GM12878 (cell line): ENCODE measurements around the gene AMPD3. TPM values are rescaled to one million over a fixed set of nuclear protein-coding genes. Genes with fewer than 3 reads are reported as not detected.

Experiments used
- ATAC-seq: fragments of 200-7000 bp; cut with Tn5 transposase; 3 replicates; pipeline ENCODE4 v1.9.1; 2020; ENCODE audit warnings: mild to moderate bottlenecking, moderate library complexity
- BruUV-seq: library from RNA; stranded (reverse); fragments of 400-500 nt; replicated peaks from 2 replicates; lab custom pipeline; 2021; lab: Mats Ljungman, UMichigan
- CTCF ChIA-PET: fragments of 300-600 bp; sonication (Branson Sonifier 250); formaldehyde crosslinking; extraction: SDS; loops from one replicate; lab custom pipeline; 2021; ENCODE audit warnings: inconsistent platforms; lab: Yijun Ruan, JAX
- POLR2A ChIA-PET: fragments of 350-600 bp; formaldehyde crosslinking; extraction: SDS; loops from one replicate; lab custom pipeline; 2021; ENCODE audit warnings: inconsistent platforms; lab: Charles Lee
- RAD21 ChIA-PET: fragments of 300-600 bp; sonication (Branson Sonifier 250); formaldehyde crosslinking; loops from one replicate; lab custom pipeline; 2023; ENCODE audit warnings: antibody characterized with exemption; ENCODE audit not compliant: unreplicated experiment; lab: Charles Lee
- SMC1A ChIA-PET: fragments of 300-600 bp; sonication (Branson Sonifier 250); formaldehyde crosslinking; loops from one replicate; lab custom pipeline; 2023; ENCODE audit not compliant: unreplicated experiment, uncharacterized antibody; lab: Charles Lee
- DNase-seq: peaks from one replicate; pipeline ENCODE4 v3.0.0-alpha.2; 2011; ENCODE audit warnings: low read depth, low spot score
- FAIRE-seq: peaks from 3 replicates; lab custom pipeline; 2011; peaks lifted over from hg19 to GRCh38; lab: Jason Lieb, UNC
- H2AFZ ChIP-seq: 2 replicates; pipeline ENCODE4 v1.6.0; 2011; ENCODE audit warnings: low read depth, low read length, control low read depth; ENCODE audit not compliant: control insufficient read depth
- H3K27ac ChIP-seq: 2 replicates; pipeline ENCODE4 v1.5.1; 2011; ENCODE audit warnings: control low read depth; ENCODE audit not compliant: control insufficient read depth, insufficient read depth
- H3K27me3 ChIP-seq, 2 experiments: replicated peaks in 1 of 2; 2 replicates each; pipeline versions ENCODE4 v1.6.0 to v1.6.1; 2011; ENCODE audit warnings: low read length in 1 of 2; ENCODE audit not compliant: control insufficient read depth in 2 of 2, insufficient read depth in 2 of 2
- H3K36me3 ChIP-seq, 2 experiments: 2 replicates each; pipeline ENCODE4 v1.5.1; 2011; ENCODE audit warnings: low read length in 1 of 2; ENCODE audit not compliant: control insufficient read depth in 2 of 2, insufficient read depth in 2 of 2
- H3K4me1 ChIP-seq: 2 replicates; pipeline ENCODE4 v1.6.1; 2011; ENCODE audit warnings: mild to moderate bottlenecking, low read length, moderate library complexity, mixed read lengths; ENCODE audit not compliant: control insufficient read depth, insufficient read depth
- H3K4me2 ChIP-seq: 2 replicates; pipeline ENCODE4 v1.6.0; 2011; ENCODE audit warnings: control low read depth; ENCODE audit not compliant: control insufficient read depth, insufficient read depth
- H3K4me3 ChIP-seq: fragments of 200-600 bp; sonication (generic); 2 replicates; pipeline ENCODE4 v1.5.1; 2016
- H3K79me2 ChIP-seq: 2 replicates; pipeline ENCODE4 v1.6.0; 2011; ENCODE audit warnings: low read length; ENCODE audit not compliant: control insufficient read depth, insufficient read depth
- H3K9ac ChIP-seq: 2 replicates; pipeline ENCODE4 v1.8.0; 2011; ENCODE audit warnings: low read length, control low read depth, mixed read lengths; ENCODE audit not compliant: control insufficient read depth, insufficient read depth
- H3K9me3 ChIP-seq: replicated peaks from 3 replicates; pipeline ENCODE4 v1.5.1; 2011; ENCODE audit warnings: mild to moderate bottlenecking, low read length; ENCODE audit not compliant: control insufficient read depth, insufficient read depth
- H4K20me1 ChIP-seq: 2 replicates; pipeline ENCODE4 v1.6.0; 2011; ENCODE audit not compliant: control insufficient read depth, insufficient read depth
- CHD1 ChIP-seq: IDR thresholded peaks from 2 replicates; pipeline ENCODE4 v1.6.1; 2012; ENCODE audit warnings: low read depth, low read length, improper control_type of control experiment
- EGR1 ChIP-seq, 2 experiments: IDR thresholded peaks; 1 replicate in 1 of 2; 2 replicates in 1 of 2; pipeline ENCODE4 v1.6.1; 2011 to 2012; ENCODE audit warnings: low read depth in 2 of 2, low read length in 2 of 2, borderline replicate concordance in 1 of 2, mild to moderate bottlenecking in 1 of 2, moderate library complexity in 1 of 2
- HCFC1 ChIP-seq: fragments of 150-350 bp; IDR thresholded peaks from 2 replicates; pipeline ENCODE4 v1.6.1; 2014; ENCODE audit warnings: low read length
- HDAC6 ChIP-seq: fragments of 200-600 bp; sonication (generic); IDR thresholded peaks from one replicate; pipeline ENCODE4 v1.8.0; 2017; ENCODE audit warnings: antibody characterized with exemption; ENCODE audit not compliant: unreplicated experiment
- IKZF1 ChIP-seq: fragments of 450-650 bp; conservative IDR thresholded peaks from 2 replicates; pipeline ENCODE4 v1.6.1; 2017; ENCODE audit warnings: antibody characterized with exemption, mild to moderate bottlenecking
- KAT2A ChIP-seq: conservative IDR thresholded peaks from 2 replicates; pipeline ENCODE4 v1.6.1; 2011; ENCODE audit warnings: low read depth, low read length; ENCODE audit not compliant: control insufficient read depth
- KDM1A ChIP-seq: fragments of 200-600 bp; sonication (generic); IDR thresholded peaks from 2 replicates; pipeline ENCODE4 v1.6.1; 2016; ENCODE audit warnings: borderline replicate concordance
- MEF2B ChIP-seq: fragments of 450-650 bp; IDR thresholded peaks from 2 replicates; pipeline ENCODE4 v1.6.1; 2018; ENCODE audit warnings: mild to moderate bottlenecking, moderate library complexity; ENCODE audit not compliant: partially characterized antibody, poor library complexity, severe bottlenecking
- MTA2 ChIP-seq: fragments of 450-650 bp; IDR thresholded peaks from 2 replicates; pipeline ENCODE4 v1.6.1; 2016; ENCODE audit warnings: low read depth, mild to moderate bottlenecking, moderate library complexity
- POU2F2 ChIP-seq: IDR thresholded peaks from 3 replicates; pipeline ENCODE4 v1.6.1; 2011; ENCODE audit warnings: low read depth, mild to moderate bottlenecking, low read length, borderline replicate concordance
- REST ChIP-seq: IDR thresholded peaks from 2 replicates; pipeline ENCODE4 v1.6.1; 2012; ENCODE audit warnings: mild to moderate bottlenecking, low read depth, low read length
- SIN3A ChIP-seq: IDR thresholded peaks from 2 replicates; pipeline ENCODE4 v1.6.1; 2012; ENCODE audit warnings: low read depth, low read length, improper control_type of control experiment
- WGBS: methylation state at CpG from one replicate; pipeline ENCODE4 v1.1.6; 2016; ENCODE audit warnings: low lambda C conversion rate; ENCODE audit not compliant: insufficient replicate concordance, insufficient coverage; ENCODE audit errors: missing lambda C conversion rate; 5-methylcytosine and 5-hydroxymethylcytosine counted together
- in situ Hi-C: fragments of 300-500 bp; cut with MboI; formaldehyde crosslinking; loops from 9 replicates; pipeline ENCODE4 v1.14.3; 2018; ENCODE audit warnings: mixed read lengths
- intact Hi-C: fragments of 100-400 bp; cut with micrococcal nuclease; formaldehyde crosslinking; loops from one replicate; pipeline ENCODE4 v1.14.2; 2022; ENCODE audit not compliant: unreplicated experiment
- polyA plus RNA-seq, 11 experiments: library from polyadenylated mRNA; depleted of rRNA in 4 of 11; unstranded in 6 of 11; stranded (reverse) in 5 of 11; fragments of >200 nt; fragmentation: Nextera tagmentation in 4 of 11; fragmentation: Illumina TruSeq in 1 of 11; extraction: Ambion mirVana in 4 of 11; extraction: Trizol in 1 of 11; gene quantifications; 1 replicate in 1 of 11; 2 replicates in 10 of 11; pipeline versions ENCODE4 v1.2.1 to v1.2.3, GENCODE V29; 2011 to 2016; ENCODE audit warnings: inconsistent platforms in 2 of 11, missing spikeins in 2 of 11, low read depth in 1 of 11
- total RNA-seq, 4 experiments: library from RNA; depleted of rRNA in 3 of 4; stranded (reverse); fragments of >200 nt in 3 of 4; fragmentation: Illumina TruSeq in 1 of 4; extraction: Trizol in 1 of 4; gene quantifications; 2 replicates each; pipeline versions ENCODE4 v1.2.1 to v1.2.3, GENCODE V29; 2013 to 2021
- TF ChIP-seq, protein P1 (sequence below): IDR thresholded peaks from 2 replicates; pipeline ENCODE4 v1.6.1; 2011; ENCODE audit warnings: low read depth, mild to moderate bottlenecking, low read length, moderate library complexity, borderline replicate concordance; ENCODE audit errors: extremely low read depth
- TF ChIP-seq, protein P2 (sequence below): fragments of 450-650 bp; IDR thresholded peaks from 2 replicates; pipeline ENCODE4 v1.6.1; 2017; ENCODE audit warnings: low read depth, mild to moderate bottlenecking, moderate library complexity

Gene AMPD3
- total and polyA plus RNA-seq, 10 of the 15 experiments (the other 5 are each of a cell fraction or from before 2014, with no cell fraction given), result 5.6 to 28.6 (median 15.9) TPM

- TF ChIP-seq REST, result no peak
- no peak for TF ChIP-seq CHD1
- no peak for TF ChIP-seq EGR1 (IDR thresholded peaks at IDR 0.05; ENCODE audit: borderline replicate concordance in 1 of 2, low read depth in 2 of 2, low read length in 2 of 2)
- TF ChIP-seq POU2F2, result peak; percentile 34; the same call in 1 of the 3 replicates
These were observed 34.0 kb downstream of the AMPD3 start (continued) for GRCh38 chr11:10488934-10489691.

DNA sequence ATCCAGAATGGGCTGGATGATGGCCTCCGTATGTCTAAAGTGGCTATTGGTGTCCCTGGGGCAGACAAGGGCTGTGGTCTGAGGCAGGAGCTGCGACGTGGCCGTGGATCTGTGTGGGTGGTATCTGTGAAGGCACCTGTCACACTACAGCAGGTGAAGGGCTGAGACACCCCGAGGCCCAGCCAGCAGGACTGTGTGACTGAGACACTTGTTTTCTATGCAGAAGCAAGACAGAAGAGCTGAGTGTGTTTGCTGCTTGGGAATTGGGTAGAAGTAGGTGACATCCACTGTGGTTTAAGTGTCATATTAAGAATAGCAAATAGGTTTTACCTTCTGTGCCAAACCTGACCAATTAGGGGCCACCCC is 35.0 kb downstream of the AMPD3 start:
- POLR2A ChIA-PET, result interaction anchor here (2.3 kb wide), 1 partner anchor 35 kb away, joined by 12 read pairs; the partner anchor contains the start of gene AMPD3
- intact Hi-C loops, result no loop called here
- DNase-seq, result no peak
- no peak for FAIRE-seq
- ATAC-seq, result peak; percentile 28
- CTCF ChIA-PET, result interaction anchor here (1.4 to 2.7 kb wide), 2 partner anchors 11 to 31 kb away, joined by 4 to 9 read pairs; no protein-coding TSS in a partner anchor
- Histone ChIP-seq H4K20me1 (no peaks in the 10 kb centered on the region), H3K4me3 (no peak overlapping the region), H3K79me2 (no peaks in the 10 kb centered on the region), H3K27ac (no peak overlapping the region), H3K9ac (no peak overlapping the region), H3K27me3 (no peaks in the 10 kb centered on the region), H3K9me3 (no peaks in the 10 kb centered on the region; the same call in 2 of the 3 replicates), H3K36me3 (peaks cover 0 to 7% of the 10 kb centered on the region in 2 experiments; a peak in 2 of 4 replicates), H3K4me2 (no peak overlapping the region), H3K4me1 (peaks cover 14% of the 10 kb centered on the region), H2AFZ (no peak overlapping the region)
- WGBS, result 50% methylated on average over 5 of the region's 5 CpGs
- in situ Hi-C loops, result no loop called here
- SMC1A ChIA-PET, result interaction anchor here (0.8 to 4.2 kb wide), 8 partner anchors 18 to 77 kb away, joined by 3 to 42 read pairs (median 4); partner anchors contain the start of gene AMPD3
- RAD21 ChIA-PET, result interaction anchor here (1.2 to 4.7 kb wide), 5 partner anchors 29 to 76 kb away, joined by 5 to 63 read pairs (median 9); partner anchors contain the start of gene AMPD3
- BruUV-seq, result no TSS peak
- TF ChIP-seq, protein P1, sequence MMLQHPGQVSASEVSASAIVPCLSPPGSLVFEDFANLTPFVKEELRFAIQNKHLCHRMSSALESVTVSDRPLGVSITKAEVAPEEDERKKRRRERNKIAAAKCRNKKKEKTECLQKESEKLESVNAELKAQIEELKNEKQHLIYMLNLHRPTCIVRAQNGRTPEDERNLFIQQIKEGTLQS, result no peak
- TF ChIP-seq MEF2B (peak; percentile 23), HCFC1 (no peak), KDM1A (no peak), KAT2A (no peak), IKZF1 (peak; percentile 14; the same call in 1 of the 2 replicates), SIN3A (no peak), MTA2 (0 out of 2 replicates have a peak, but pooled peaks have one; percentile 24), HDAC6 (no peak)
- TF ChIP-seq, protein P2, sequence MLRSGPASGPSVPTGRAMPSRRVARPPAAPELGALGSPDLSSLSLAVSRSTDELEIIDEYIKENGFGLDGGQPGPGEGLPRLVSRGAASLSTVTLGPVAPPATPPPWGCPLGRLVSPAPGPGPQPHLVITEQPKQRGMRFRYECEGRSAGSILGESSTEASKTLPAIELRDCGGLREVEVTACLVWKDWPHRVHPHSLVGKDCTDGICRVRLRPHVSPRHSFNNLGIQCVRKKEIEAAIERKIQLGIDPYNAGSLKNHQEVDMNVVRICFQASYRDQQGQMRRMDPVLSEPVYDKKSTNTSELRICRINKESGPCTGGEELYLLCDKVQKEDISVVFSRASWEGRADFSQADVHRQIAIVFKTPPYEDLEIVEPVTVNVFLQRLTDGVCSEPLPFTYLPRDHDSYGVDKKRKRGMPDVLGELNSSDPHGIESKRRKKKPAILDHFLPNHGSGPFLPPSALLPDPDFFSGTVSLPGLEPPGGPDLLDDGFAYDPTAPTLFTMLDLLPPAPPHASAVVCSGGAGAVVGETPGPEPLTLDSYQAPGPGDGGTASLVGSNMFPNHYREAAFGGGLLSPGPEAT, result no peak
